OCI-LY3 (cell line): ENCODE results near the gene MAP3K2.

Experiments used
- CTCF ChIP-seq: fragments of 200-600, 300-600 bp; sonication (generic); IDR thresholded peaks from 2 replicates; pipeline ENCODE4 v1.5.1; 2014; ENCODE audit warnings: antibody characterized with exemption, low read length, low read depth
- EZH2phosphoT487 ChIP-seq: fragments of 200-600 bp; shearing (Covaris generic); IDR thresholded peaks from 2 replicates; pipeline ENCODE4 v1.6.1; 2018; ENCODE audit warnings: antibody characterized with exemption, mixed run types, low read depth

GRCh38 chr2:127365211-127365643 is 22.5 kb downstream of the MAP3K2 start:
- no peak for TF ChIP-seq CTCF
- no peak for TF ChIP-seq EZH2phosphoT487
